Measurements from ENCODE around the gene CROCC2.

CROCC2 gene

DNA sequence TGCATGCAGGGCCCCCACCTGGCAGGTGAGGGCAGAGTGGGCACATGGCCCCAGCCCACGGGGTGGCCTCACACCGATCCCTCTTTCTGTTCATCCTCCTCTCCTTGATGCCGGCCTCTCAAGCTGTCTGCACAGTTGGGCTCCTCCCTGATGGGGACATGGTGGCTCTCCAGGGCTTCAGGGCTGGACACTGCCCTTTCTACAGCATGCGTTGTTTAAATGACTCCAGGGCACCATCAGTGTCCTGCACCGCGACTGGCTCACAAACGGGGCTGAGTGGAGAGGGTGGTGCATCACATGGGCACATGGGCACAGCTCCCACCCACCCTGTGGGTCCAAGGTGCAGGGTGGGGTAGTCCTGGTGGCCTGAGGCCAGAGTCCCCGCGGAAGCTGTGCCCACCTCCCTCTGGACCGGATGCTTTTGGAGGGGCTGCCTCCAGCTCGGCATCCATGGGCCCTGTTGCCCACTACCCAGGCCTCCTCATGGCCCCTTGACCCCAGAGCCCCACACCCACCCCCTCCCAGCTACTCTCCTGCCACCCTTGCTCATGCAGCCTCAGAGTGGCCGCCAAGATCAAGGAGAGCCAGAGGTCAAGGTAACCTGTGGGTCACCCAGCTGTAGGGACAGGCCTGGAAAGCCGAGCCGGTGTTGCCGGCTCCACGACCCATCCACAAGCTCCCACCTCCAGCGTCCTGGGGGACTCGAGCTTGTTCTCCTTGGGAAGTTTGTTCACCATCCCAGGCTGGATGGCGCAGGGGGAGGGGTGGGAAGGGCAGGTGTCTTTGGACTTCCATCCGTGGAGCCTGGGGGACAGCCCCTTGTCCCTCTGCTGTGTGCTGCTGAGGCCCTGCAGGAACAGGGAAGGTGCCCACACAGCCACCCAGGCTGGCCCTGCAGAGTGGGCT is 80.0 kb downstream of the CROCC2 start:
- H3K9ac ChIP-seq (ENCODE audit: low read depth, low read length) = no peak overlapping the region

DNA sequence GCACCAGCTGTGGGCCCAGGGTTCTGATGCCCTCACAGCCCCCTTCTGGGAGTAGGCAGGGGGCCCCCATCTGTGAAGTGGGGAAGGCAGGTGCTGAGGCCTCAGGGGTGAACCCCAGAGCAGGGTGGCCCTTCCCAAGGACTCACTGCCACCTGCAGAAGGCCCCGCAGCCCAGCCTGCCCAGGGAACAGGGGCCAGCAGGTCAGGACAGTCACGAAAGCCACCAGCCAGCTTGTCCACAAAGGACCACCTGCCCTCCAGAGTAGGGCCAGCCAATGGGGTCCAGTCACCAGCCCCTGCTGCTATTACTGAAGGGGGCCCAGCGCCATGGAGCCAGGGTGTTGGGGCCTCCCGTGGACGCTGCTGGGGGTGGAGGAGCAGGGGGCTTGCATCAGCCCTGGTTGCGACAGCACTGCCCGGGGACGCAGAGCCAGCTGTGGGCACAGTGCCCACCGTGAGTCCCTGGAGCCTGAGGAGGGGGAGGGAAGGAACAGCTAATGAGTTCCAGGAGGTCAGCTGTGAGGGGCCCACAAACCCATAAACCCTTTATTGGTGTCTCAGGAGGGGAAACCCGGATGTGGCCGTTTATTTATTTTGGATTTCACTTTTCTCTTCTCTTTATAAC is 80.8 kb downstream of the CROCC2 start:
- no peak overlapping the region for H3K27ac ChIP-seq (ENCODE audit: low read depth, low read length)
- no peaks in the 10 kb centered on the region for H3K9me3 ChIP-seq (ENCODE audit: control insufficient read depth, insufficient read depth, low read length)
- no peaks in the 10 kb centered on the region for H3K4me1 ChIP-seq (ENCODE audit: control insufficient read depth, insufficient read depth, low read length)
- no peak overlapping the region for H3K9ac ChIP-seq (ENCODE audit: low read depth, low read length)
- no peak overlapping the region for H3K4me3 ChIP-seq (ENCODE audit: low read depth, low read length)
- peaks cover 8% of the 10 kb centered on the region; the same call in 1 of the 2 replicates for H3K27me3 ChIP-seq (ENCODE audit: control insufficient read depth, insufficient read depth, low read length)
- no peaks in the 10 kb centered on the region for H3K36me3 ChIP-seq (ENCODE audit: control insufficient read depth, insufficient read depth, low read length)

More for the DNA sequence above, 80.0 kb downstream of the CROCC2 start:
- Histone ChIP-seq H3K4me1 (ENCODE audit: control insufficient read depth, insufficient read depth, low read length) (no peaks in the 10 kb centered on the region), H3K9me3 (ENCODE audit: control insufficient read depth, insufficient read depth, low read length) (no peaks in the 10 kb centered on the region), H3K4me3 (ENCODE audit: low read depth, low read length) (no peak overlapping the region), H3K36me3 (ENCODE audit: control insufficient read depth, insufficient read depth, low read length) (no peaks in the 10 kb centered on the region), H3K27ac (ENCODE audit: low read depth, low read length) (no peak overlapping the region), H3K27me3 (ENCODE audit: control insufficient read depth, insufficient read depth, low read length) (peaks cover 8% of the 10 kb centered on the region; the same call in 1 of the 2 replicates)

DNA sequence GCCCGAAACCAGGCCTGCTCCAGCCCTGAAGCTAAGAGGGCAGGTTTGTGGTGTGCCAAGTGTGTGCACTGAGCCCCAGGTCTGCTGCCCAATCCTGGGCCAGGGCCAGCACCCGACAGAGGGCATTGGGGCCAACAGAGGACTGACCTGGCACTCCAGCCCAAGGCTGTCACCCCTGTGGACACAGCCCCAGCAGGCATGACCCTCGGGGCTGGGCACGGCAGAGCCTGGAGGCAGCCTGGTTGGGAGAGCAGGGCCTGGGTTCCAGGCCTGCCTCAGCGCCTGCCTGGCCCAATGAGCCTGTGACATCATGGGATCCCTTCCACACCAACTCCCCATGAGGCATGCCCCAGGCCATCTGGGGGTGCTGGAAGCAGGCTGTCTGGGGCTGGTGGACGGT is 81.5 kb downstream of the CROCC2 start:
- H3K4me3 ChIP-seq (ENCODE audit: low read depth, low read length) = no peak overlapping the region
- peaks cover 3% of the 10 kb centered on the region; the same call in 1 of the 2 replicates for H3K27me3 ChIP-seq (ENCODE audit: control insufficient read depth, insufficient read depth, low read length)
- H3K27ac ChIP-seq (ENCODE audit: low read depth, low read length) = no peak overlapping the region
- no peaks in the 10 kb centered on the region for H3K9me3 ChIP-seq (ENCODE audit: control insufficient read depth, insufficient read depth, low read length)
- H3K36me3 ChIP-seq (ENCODE audit: control insufficient read depth, insufficient read depth, low read length) = no peaks in the 10 kb centered on the region
- H3K9ac ChIP-seq (ENCODE audit: low read depth, low read length) = no peak overlapping the region
- H3K4me1 ChIP-seq (ENCODE audit: control insufficient read depth, insufficient read depth, low read length) = no peaks in the 10 kb centered on the region

DNA sequence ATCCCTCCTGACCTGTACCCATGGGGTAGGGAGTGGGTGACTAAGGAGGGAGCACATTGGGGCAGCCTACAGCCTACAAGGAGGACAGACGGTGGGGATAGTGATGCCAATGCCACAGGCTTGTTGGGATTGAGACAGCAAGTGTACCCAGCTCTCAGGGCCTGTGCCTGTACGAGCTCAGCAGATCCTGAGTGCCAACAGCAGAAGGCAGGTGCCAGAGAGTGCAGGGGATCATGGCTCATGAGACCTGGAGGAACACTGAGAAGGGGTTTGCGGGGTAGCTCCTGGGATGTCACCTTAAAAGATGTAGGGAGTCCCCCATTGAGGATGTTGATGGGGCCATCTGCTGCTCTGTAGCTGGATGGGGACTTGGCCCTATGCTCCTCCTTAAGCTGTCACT is 82.0 kb downstream of the CROCC2 start:
- H3K27ac ChIP-seq (ENCODE audit: low read depth, low read length) = no peak overlapping the region
- H3K36me3 ChIP-seq (ENCODE audit: control insufficient read depth, insufficient read depth, low read length) = no peaks in the 10 kb centered on the region
- H3K9me3 ChIP-seq (ENCODE audit: control insufficient read depth, insufficient read depth, low read length) = no peaks in the 10 kb centered on the region
- no peaks in the 10 kb centered on the region for H3K4me1 ChIP-seq (ENCODE audit: control insufficient read depth, insufficient read depth, low read length)
- no peaks in the 10 kb centered on the region for H3K27me3 ChIP-seq (ENCODE audit: control insufficient read depth, insufficient read depth, low read length)
- no peak overlapping the region for H3K9ac ChIP-seq (ENCODE audit: low read depth, low read length)
- H3K4me3 ChIP-seq (ENCODE audit: low read depth, low read length) = no peak overlapping the region

DNA sequence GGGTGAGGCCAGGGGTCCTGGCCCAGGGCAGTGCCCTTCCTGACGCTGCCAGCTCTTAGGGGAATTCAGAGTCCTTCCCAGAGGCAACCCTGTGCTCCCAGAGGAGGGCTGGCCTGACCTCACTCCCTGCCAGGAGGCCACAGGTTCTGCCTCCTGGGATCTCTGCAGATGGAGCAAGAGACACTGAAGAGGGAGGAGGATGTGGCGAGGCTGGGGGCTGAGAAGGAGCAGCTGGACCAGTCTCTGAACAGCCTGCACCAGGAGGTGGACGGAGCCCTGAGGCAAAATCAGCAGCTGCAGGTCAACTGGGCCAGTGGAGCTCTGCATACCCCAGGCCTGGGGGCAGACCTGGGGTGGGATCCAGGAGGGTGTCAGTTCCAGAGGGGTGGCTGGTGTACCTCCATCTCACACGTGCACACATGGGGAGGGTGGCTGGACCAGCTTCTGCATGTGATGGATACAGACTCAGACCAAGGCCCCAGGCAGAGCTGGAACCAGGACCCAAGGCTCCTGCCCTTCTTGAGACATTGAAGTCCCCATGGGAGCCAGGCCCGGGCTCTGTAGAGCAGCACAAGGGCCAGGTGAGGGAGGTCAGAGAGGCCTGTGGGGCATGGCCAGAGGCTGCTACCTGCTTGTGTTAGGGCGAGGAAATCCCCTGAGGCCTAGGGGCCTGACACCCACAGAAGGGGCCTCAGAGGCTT is 82.6 kb downstream of the CROCC2 start:
- Histone ChIP-seq H3K9ac (ENCODE audit: low read depth, low read length) (no peak overlapping the region), H3K4me1 (ENCODE audit: control insufficient read depth, insufficient read depth, low read length) (no peaks in the 10 kb centered on the region), H3K4me3 (ENCODE audit: low read depth, low read length) (no peak overlapping the region), H3K9me3 (ENCODE audit: control insufficient read depth, insufficient read depth, low read length) (no peaks in the 10 kb centered on the region), H3K36me3 (ENCODE audit: control insufficient read depth, insufficient read depth, low read length) (no peaks in the 10 kb centered on the region), H3K27ac (ENCODE audit: low read depth, low read length) (no peak overlapping the region), H3K27me3 (ENCODE audit: control insufficient read depth, insufficient read depth, low read length) (no peaks in the 10 kb centered on the region)

DNA sequence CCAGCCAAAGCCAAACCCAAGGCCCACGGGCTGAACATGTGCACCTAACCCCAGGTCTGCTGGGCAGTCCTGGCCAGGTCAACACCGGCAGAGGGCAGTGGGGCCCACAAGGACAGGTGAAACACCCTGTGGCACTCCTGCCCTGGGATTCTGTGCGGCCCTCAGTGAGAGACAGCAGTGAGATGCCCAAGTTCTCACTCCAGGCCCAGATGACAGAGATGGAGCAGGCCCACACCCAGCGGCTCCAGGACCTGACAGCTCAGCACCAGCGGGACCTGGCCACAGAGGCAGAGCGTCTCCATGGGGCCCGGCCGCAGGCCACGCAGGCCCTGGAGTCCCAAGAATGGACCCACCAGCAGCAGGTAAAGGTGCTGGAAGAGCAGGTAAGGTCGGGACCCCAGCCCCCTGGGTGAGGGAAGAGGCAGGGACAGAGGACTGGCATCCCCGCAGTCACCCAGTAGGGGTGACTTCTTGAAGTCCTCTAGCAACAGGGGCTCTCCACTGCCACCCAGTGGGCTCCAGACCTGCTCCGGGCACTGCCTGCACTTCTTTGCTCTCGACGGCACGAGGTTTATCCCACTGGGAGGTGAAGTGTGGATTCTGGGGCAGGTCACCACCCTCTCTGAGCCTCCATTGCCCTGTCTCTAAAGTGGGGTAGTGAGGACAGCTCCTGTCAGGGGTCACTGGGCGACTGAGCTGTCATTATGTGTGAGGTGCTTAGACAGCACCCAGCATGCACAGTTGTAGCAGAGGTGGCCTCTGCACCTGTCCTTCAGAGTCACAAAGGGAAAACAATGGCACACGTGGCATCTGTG is 83.5 kb downstream of the CROCC2 start:
- Histone ChIP-seq H3K27me3 (ENCODE audit: control insufficient read depth, insufficient read depth, low read length) (no peaks in the 10 kb centered on the region), H3K4me3 (ENCODE audit: low read depth, low read length) (no peak overlapping the region), H3K4me1 (ENCODE audit: control insufficient read depth, insufficient read depth, low read length) (no peaks in the 10 kb centered on the region), H3K27ac (ENCODE audit: low read depth, low read length) (no peak overlapping the region), H3K36me3 (ENCODE audit: control insufficient read depth, insufficient read depth, low read length) (no peaks in the 10 kb centered on the region), H3K9ac (ENCODE audit: low read depth, low read length) (no peak overlapping the region), H3K9me3 (ENCODE audit: control insufficient read depth, insufficient read depth, low read length) (no peaks in the 10 kb centered on the region)

DNA sequence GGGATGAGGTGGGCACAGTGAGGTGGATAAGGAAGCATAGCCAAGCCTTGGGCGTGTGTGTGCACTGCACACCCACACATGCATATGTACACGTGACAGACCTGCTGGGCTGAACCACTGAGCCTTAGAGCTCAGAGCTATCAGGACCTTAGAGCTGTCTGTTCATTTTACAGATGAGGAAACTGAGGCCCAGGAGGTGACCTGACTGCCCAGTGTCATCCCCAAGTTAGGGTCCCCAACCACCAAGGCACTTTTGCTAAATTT is 84.1 kb downstream of the CROCC2 start:
- Histone ChIP-seq H3K4me1 (ENCODE audit: control insufficient read depth, insufficient read depth, low read length) (no peaks in the 10 kb centered on the region), H3K27me3 (ENCODE audit: control insufficient read depth, insufficient read depth, low read length) (no peaks in the 10 kb centered on the region), H3K36me3 (ENCODE audit: control insufficient read depth, insufficient read depth, low read length) (no peaks in the 10 kb centered on the region), H3K27ac (ENCODE audit: low read depth, low read length) (no peak overlapping the region), H3K9ac (ENCODE audit: low read depth, low read length) (no peak overlapping the region), H3K9me3 (ENCODE audit: control insufficient read depth, insufficient read depth, low read length) (no peaks in the 10 kb centered on the region), H3K4me3 (ENCODE audit: low read depth, low read length) (no peak overlapping the region)

DNA sequence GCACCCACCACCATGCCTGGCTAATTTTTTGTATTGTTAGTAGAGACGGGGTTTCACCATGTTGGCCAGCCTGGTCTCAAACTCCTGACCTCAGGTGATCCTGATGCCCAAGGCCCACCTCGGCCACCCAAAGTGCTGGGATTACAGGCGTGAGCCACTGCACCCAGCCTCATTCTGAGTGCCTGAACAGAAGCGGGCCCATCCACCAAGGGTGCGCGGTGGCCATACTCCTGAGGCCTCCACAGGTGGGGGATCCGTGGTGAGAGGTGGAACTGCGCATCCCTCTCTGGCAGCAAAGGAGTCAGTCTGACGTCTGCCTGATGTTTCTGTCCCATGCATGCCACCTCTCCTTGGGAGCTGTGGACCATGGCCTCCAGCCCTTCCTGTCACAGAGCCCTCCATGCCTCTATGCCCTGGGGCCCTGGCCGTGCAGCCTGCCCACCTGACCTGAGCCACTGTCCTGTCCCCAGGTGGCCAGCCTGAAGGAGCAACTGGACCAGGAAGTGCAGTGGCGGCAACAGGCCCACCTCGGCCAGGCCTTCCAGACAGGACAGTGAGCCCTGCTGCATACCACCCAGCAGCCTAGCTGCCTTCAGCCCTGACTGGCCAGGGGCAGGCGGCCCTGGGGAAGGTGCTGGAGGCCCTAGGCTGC is 84.7 kb downstream of the CROCC2 start:
- Histone ChIP-seq H3K4me1 (ENCODE audit: control insufficient read depth, insufficient read depth, low read length) (no peaks in the 10 kb centered on the region), H3K4me3 (ENCODE audit: low read depth, low read length) (no peak overlapping the region), H3K27ac (ENCODE audit: low read depth, low read length) (no peak overlapping the region), H3K9ac (ENCODE audit: low read depth, low read length) (no peak overlapping the region), H3K9me3 (ENCODE audit: control insufficient read depth, insufficient read depth, low read length) (no peaks in the 10 kb centered on the region), H3K27me3 (ENCODE audit: control insufficient read depth, insufficient read depth, low read length) (no peaks in the 10 kb centered on the region), H3K36me3 (ENCODE audit: control insufficient read depth, insufficient read depth, low read length) (no peaks in the 10 kb centered on the region)

DNA sequence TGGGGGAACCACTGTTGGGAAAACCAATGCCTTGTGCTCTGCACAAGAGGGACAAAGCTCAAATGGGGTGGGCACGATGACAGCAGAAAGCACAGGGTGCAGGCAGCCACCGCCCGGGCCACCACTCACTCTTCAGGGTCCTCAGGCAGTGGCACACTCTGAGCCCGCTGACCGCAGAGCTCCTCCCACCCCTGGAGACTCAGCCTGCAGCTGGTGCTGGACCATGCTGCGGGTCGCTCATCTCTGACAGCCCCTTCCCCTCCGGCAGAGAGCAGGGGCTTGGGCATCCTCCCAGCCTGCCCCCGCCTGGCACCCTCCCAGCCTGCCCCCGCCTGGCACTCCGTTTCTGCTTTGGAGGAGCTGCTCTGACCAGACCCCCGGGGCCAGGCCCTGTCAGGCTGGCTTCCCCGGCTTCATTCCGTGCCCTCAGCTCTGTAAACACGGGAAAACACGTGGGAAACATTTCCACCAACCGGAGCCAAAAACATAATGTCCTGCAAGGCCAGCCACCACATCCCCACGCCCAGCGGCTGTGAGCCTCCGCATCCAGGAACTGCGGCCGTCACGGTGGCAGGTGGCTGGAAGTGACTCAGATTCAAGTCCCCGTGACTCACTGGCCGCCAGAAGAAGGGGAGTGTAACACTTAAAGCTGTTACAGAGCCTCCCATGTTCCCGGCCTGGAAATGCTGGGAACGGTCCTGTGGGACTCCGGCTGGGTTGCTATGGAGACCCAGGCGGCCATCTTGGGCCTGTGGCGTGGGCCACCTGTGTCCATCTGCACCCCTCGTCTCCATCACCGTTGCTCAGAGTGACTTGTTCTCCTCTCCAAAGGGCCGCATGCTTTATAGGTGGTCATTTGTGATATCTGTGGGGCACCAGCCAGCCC is 85.5 kb downstream of the CROCC2 start:
- no peaks in the 10 kb centered on the region for H3K36me3 ChIP-seq (ENCODE audit: control insufficient read depth, insufficient read depth, low read length)
- no peak overlapping the region for H3K4me3 ChIP-seq (ENCODE audit: low read depth, low read length)
- no peak overlapping the region for H3K9ac ChIP-seq (ENCODE audit: low read depth, low read length)
- H3K9me3 ChIP-seq (ENCODE audit: control insufficient read depth, insufficient read depth, low read length) = no peaks in the 10 kb centered on the region
- H3K27ac ChIP-seq (ENCODE audit: low read depth, low read length) = no peak overlapping the region
- no peaks in the 10 kb centered on the region for H3K27me3 ChIP-seq (ENCODE audit: control insufficient read depth, insufficient read depth, low read length)
- H3K4me1 ChIP-seq (ENCODE audit: control insufficient read depth, insufficient read depth, low read length) = no peaks in the 10 kb centered on the region
